Hindlimb muscle (tissue), 1 donor: ENCODE measurements around the gene FAM167B. TPM values are rescaled to one million over a fixed set of nuclear protein-coding genes. Genes with fewer than 3 reads are reported as not detected.

Experiments used
- DNase-seq: peaks from one replicate; pipeline ENCODE4 v3.0.0-alpha.2; 2013
- polyA plus RNA-seq: library from polyadenylated mRNA; unstranded; fragments of 120-200 nt; gene quantifications from one replicate; pipeline ENCODE4 v1.2.1, GENCODE V29; 2013; ENCODE audit not compliant: insufficient read length

Gene FAM167B
- polyA plus RNA-seq, 1 donor: 7.6 TPM

DNA sequence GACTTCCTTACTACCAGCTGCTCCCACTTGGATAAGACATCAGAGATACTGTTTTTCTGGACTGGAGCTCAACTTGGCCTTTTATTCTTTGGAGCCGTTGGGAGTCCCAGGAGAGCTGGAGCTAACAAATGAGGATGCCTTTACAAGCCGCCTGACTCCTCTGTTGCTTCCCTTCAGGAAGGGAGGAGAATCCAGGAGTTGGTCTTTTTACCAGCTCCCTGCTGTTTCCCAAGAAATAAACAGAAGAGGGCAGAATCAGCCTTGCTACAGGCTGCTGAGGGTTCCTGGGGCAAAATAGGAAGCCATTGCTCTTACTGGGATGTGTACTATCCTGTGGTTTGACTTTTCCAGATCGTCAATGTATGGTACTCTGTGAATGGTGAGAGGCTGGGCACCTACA is 23.3 kb upstream of the FAM167B start:
- no peak for DNase-seq

DNA sequence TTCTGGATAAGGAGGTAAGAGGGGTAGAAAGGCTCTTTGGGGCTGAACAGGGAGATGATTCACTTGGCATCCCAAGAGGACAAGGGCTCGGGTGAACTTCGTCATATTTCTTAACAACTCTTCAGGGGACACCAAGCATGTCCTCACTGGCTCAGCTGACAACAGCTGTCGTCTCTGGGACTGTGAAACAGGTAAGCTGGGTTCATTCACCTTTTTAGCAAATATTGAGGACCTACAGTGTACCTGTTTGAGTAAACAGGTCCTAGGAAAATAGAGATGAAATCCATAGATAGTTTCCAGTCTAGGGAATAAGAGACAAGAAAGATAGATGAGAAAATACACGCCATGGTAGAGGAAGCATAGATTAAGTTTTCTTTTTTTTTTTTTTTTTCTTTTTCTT is 22.7 kb upstream of the FAM167B start:
- DNase-seq: no peak

DNA sequence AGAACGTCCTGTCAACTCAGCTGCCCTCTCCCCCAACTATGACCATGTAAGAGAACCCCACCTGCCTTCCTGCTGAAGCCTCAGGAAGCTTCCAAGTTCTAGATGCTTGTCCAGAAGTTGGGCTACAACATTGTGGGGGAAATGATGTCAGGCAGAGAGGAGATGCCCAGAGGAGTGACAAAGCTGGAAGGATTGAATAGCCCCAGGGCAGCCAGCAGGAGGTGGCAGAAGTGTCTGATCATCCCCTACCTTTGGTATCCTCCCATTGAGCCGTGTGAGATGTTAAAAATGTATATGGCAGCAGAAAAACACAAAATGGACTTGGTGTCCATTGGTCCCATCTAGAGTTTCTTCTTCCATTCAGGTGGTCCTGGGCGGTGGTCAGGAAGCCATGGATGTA is 18.3 kb upstream of the FAM167B start:
- no peak for DNase-seq

DNA sequence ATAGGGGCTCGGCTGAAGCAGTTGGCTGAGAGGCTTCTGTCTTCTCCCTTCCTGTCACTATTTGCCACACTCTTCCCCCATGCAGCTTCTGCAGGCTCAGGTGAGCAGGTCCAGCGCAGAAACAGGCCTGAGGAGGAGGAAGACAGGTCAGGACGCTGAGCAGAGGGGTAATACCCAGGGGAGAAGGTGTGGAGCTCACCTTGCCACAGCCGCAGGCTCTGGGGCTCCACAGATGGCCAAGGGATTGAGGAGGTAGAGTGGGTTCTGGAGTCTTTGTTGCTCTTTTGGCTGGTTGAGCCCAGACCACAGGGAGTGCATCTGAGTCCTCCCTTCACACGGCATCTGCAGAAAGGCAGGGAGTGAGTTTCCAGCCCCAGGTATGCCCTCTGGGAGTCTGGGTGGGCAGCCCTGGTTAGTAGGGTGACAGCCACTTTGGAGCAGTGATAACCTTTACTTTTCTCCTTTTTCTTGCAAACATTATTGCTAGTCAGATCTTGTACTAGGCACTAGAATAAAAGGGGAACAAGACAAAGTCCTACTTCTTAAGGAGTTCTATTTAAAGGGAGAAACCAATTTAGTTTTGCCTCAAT is 15.1 kb upstream of the FAM167B start:
- DNase-seq: no peak

DNA sequence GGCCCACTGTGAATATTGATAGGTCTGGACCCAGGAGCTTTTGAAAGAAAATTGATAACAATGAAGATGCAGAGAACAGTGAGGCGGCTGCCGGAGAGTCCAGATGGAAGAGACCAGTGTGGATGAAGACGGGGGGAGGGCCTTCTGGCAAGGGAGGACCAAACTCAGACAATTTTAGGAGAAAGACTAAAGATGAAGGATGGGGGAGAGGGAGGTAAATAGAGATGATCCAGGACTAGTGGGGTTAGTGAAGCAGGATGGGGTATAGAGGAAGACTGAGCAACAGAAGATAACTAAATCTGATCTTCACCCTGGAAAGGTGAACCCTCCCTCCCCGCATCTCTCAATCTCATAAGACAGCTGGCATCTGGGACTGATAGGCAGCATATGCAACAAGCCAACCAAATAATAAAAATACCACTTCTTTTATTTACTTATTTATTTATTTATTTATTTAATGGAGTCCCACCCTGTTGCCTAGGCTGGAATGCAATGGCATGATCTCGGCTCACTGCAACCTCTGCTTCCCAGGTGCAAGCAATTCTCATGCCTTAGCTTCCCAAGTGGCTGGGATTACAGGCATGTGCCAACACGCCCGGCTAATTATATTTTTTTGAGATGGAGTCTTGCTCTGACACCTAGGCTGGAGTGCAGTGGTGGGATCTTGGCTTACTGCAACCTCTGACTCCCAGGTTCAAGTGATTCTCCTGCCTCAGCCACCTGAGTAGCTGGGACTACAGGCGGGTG is 14.3 kb upstream of the FAM167B start:
- no peak for DNase-seq

DNA sequence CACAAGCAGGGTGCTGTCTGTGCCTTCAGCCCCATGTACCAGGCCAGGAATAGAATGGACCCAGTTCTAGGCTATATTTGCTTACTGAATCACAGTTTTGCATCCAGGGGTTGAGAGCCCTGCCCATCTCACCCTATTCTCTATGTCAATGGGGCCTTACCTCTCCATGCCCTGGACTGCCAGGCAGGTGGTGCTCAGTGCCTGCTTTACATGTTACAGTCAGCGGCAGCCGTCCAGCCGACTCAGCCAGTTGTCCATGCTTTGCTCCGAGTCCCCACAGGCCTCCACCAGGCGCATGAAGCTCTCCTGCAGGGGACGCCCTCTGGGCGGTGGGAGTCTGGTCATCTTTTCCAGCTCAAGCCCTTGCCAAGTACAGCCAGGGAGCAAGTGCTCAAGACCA is 12.2 kb upstream of the FAM167B start:
- no peak for DNase-seq

DNA sequence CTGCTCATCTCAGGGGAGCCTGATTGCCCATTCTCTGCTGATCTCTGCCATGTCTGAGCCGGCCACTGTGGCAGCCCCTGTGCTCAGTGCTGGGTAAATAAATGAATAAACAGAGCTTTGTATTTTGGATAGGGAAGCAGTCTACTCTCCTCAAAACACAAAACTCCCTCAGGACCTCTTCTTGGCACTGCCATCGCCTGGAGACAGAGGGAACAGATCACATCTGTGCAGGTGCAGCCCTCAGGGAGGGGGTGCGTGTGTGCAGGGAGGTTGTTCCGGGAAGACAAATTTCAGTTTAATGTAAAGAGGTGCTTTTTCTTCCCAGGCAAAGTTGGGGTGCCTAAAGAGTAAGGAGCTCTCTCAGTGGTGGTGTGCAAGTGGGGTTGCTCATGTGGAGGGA is 7.7 kb upstream of the FAM167B start:
- no peak for DNase-seq

DNA sequence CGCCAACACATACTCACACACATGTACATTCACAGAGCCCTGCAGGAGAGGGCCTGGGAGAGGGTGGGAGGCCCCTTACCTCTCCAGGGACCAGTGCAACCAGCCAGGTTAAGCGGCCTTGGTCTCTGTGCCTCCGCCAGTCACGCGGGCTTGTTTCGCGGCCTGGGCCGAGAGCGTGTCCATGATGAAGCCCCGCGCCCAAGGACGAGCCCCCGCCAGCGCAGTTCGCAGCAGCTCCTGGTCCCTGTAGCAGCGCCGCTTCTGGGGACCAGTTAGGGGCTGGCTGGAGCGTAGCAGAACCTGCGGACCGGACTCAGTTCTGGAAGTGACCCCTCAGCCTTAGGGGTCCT is 7.3 kb upstream of the FAM167B start:
- no peak for DNase-seq

DNA sequence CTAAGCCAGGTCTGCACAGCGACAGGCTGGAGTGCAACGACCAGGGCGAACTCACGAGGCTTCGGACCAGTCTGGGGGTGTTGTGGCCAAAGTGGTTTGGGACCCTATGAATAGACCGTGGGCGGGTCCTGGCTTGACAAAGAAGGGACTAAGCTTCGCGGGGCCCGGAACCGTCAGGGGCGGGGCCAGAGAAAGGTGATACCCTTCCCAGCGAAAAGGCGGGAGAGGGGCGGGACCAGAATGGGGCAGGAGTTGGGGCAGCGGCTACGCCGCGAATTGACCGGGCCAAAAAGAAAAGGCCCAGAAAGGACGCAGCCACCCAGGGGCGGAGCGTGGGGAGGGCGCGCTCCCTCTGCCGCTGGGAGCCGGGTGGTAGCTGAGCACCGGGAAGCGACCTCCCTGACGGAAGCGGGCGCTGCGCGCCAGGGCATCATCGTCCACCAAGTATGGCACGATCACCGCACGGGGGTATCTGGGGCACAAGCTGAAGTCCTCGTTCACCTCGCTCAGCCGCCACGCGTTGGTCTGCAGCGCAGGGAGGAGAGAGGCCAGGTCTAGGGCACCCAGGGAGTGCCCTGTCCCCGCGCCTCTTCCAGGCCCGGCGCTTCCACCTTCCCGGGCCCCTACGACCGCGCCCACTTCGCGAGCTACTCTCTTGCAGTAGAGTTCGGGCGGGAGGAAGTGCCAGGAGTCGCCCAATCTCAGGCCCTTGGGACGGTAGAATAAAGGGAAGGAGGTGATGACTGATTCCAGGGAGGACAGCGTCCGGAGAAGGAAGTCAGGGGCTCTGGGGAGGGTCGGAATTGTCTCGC is 6.7 kb upstream of the FAM167B start:
- DNase-seq: peak; percentile 54

DNA sequence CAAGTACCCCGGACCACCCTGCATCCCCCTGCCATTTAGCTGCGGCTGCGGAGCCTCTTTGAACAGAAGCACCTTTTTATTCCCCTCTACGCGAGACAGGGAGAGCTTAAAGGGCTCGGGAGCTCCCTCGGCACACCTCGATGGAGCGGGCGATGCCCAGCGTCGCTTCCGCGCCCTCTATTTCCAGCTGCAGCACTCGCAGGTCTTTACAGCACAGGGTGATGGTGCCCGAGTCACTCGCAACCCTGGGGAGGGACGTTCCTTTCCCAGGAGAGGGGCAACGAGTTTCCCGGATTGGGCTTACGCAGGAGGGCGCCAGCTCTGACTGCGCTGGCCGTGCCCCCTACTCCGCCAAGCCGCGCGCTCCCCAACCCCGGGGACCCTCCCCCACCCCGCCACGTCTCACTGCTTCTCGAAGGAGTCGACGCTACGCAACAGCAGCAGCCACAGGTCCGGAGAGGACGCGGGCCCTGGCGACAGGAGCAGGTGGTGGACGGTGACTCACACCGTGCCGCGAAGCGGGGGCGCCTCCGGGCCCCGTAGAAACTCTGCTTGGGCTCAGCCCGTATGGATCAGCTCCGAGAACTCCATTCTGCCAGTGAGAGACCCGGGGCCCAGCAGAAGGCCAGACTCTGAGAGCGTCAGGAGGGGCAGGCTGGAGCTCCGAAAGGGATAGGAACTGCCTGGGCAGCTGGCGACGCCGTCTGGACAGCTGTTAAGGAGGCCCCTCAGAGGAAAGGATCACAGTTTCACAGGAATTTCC is 5.8 kb upstream of the FAM167B start:
- DNase-seq: peak; percentile 68

DNA sequence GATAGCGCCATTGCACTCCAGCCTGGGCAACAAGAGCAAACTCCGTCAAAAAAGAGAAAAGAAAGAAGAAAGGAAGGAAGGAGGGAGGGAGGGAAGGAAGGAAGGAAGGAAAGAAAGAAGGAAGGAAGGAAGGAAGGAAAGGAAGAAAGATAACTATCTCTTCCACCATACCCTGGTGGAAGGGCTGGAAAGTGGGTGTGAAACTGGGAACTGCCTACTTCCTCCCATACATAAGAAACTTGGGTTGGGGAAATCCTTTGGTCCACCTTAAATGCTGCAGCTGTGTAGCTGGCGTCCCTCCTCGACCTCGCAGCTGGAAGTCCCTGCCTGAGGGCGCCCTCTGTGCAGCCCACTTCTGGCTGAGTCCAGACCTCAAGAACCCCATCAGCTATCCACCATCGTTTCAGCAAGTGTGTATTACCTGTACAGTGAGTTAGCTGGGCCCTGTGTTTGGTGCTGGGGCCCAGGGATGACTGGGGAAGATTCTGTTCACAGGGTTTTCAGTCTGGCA is 4.6 kb upstream of the FAM167B start:
- peak; percentile 66 for DNase-seq

DNA sequence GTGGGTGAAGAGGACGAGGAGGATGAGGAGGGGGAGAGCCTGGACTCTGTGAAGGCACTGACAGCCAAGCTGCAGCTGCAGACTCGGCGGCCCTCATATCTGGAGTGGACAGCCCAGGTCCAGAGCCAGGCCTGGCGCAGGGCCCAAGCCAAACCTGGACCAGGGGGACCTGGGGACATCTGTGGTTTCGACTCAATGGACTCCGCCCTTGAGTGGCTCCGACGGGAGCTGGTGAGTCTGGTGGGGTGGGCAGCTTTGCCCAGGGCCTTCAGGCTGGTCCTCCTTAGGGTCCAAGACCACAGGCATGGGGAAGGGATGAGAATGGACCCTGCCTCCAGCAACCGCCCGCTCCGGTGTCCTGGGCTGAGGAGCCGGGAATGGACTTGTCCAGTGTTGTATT is 430 bp downstream of the FAM167B start:
- DNase-seq: no peak

DNA sequence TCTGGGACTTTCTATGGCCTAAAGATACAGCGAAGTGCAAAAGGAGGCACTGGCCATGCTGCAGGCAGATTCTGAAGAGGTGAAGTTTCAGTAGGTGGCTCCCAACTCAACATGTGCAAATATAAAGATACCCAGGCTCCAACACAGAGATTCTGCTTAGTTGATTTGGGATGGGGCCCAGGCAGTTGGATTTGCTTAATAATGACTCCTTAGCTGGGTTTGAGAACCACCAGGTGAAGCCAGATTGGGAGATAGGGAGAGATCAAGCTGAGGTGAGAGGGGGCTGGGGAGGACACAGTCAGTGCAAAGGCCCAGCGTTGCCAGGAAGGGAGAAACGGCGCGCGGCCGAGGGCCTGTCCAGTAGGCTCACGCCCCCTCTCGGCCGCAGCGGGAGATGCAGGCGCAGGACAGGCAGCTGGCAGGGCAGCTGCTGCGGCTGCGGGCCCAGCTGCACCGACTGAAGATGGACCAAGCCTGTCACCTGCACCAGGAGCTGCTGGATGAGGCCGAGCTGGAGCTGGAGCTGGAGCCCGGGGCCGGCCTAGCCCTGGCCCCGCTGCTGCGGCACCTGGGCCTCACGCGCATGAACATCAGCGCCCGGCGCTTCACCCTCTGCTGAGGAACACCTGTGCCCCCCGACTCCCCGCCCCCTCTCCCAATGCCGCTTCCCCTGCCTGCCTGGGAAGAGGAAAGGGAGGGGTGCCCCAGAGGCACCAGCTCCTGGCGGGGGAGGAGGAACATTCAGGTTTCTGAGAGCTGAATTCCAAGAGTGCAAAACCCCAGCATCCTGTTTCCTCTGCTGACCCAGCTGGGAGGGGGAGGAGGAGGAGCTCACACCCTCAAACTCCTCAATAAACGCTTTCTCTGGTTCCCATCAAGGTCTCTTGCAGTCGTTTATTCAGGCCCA is 1.2 kb downstream of the FAM167B start:
- DNase-seq: no peak

DNA sequence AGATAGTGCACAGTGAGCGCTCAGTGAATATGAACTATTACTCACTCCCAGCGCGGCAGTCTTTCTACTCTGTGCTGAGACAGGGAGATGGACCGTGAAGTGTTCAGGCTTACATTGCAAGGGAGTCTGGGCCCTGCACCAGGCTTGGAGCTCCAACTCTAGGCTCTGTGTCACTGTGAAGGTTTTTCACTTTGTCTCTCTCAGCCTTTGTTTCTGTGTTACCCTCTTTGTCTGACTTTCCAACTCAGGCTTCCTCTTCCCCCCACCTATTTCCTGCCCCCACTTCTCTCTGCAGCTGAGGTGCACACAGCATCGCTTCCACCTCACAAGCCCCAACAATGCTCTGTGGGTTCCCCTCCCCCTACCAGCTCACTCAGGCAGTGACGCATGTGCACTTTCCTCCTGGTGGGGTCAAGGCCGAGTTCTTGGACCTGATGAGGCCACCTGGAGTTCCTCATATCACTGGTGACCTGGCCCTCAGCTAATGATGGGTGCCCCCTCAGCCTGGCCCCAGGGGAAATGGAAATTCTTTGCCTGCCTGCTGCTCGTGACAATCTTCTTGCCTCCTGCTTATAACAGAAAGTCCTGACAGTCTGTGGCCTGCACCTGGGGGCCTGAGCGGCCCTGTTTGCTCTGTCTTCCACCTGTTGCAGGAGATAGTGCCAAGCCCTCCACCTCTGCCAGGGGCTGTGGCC is 3.0 kb downstream of the FAM167B start:
- no peak for DNase-seq

DNA sequence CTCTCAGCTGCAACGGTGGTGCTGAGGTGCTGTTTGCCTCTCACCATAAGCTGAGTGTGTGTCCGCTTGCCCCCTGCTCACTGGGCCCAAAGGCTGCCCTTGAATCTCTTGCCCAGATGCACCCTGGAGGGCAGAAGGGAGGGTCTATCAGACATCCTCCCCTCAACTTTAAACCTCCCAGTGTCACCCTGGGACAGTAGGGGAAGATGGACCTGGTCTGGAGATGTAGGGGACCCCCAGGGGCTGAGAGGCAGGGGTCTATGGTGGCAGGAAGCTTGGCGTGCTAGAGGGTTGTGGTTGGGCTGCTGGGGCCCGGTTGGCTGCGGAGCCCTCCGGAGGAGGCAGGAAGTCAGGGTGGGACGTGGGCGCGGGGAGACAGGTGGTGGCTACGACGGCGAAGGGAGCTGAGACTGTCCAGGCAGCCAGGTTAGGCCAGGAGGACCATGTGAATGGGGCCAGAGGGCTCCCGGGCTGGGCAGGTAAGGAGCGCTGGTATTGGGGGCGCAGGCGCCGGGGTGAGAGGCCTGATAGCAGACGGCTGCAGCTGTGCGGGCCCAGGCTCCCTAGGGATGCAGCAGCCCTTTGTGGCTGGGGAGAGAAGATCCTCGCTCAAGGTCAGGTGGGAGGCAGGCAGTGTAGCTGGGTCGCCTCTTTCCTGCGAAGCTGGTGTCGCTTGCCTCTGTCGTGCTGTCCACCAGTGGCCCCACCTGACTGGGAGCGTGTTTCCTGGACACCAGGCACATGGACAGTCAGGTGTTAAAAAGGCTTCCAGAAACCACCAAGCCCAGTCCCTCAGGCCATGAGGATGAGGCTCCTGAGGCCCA is 4.1 kb downstream of the FAM167B start, which contains the start of gene LCK:
LCK (plus strand) TSS at position 373 of the 824 bp plus-strand sequence. CDS start 23,065 bp downstream, outside the sequence.
- no peak for DNase-seq

DNA sequence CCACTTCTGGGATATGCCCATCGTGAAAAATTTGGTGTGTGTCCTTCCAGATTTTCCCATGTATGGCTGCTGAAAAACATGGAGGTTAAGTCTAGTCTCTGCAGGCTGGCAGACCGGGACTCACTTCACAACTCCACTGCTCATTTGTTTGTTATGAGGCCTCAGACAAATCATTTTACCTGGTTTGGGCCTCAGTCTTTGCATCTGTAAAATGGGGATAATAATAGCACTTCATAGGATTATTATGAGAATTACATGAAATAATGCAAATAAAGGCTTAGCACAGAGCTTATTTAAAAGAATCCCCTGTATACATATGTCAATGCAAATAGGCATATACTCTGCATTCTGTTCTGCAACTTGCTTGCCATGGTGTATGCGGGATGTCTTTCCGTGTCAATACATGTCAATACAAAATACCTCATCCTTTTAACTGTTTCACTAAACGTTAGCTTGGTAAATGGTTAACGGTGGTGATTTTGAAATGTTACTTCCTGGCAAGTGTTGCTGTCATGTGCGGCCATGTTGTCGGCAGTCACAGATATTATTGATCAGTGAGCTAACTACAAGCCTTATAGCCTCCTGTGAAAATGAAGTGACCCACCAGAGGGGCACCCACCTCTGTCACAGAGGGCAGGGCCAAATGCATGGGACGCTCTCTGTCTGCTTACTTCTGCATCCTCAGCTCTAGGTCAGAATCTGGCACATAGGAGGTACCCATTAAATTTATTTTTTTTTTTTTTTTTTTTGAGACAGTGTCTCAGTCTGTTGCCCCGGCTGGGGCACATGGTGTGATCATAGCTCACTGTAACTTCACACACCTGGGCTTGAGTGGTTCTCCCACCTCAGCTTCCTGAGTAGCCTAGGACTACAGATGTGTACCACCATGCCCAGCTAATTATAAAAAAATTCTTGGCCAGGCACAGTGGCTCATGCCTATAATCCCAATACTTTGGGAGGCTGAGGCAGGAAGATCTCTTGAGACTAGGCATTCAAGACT is 8.3 kb downstream of the FAM167B start:
- no peak for DNase-seq

DNA sequence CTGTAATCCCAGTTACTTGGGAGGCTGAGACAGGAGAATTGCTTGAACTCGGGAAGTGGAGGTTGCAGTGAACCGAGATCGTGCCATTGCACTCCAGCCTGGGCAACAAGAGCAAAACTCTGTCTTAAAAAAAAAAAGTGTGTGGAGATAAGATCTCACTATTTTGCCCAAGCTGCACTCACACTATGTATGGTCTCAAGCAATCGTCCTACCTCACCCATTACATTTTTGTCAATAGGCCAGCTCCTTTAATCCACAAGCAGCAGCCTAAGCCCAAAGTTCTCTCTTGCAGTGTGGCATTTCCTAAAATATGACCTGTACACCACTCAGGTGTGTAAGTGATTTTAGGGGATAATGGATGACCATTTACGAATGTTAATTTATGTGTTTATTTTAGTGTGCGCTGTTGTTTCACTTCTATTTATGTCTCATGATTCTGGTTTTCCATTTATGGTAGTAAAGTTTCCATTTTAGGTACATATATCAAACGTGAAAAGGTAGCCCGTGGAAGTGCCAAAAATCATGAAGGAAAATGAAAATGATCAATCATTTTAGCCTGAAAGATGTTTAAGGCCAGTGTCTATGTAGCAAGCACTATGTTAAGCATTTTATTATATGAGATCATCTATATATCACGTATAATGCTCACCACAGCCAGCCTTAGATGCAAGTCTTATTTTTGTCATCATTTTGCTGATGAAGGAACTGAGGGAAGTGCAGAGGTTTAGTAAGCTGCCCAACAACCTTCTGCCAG is 9.6 kb downstream of the FAM167B start:
- no peak for DNase-seq

DNA sequence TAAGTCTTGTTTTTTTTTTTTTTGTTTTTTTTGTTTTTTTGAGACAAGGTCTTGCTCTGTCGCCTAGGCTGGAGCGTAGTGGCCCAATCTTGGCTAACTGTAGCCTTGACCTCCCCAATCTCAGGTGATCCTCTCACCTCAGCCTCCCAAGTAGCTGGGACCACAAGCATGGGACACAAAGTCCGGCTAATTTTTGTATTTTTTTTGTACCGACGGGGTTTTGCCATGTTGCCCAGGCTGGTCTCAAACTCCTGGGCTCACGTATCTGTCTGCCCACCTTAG is 10.1 kb downstream of the FAM167B start:
- no peak for DNase-seq
